Liver (tissue), 9 donors: ENCODE results near the gene CEP131. TPM values are rescaled to one million over a fixed set of nuclear protein-coding genes. Genes with fewer than 3 reads are reported as not detected.

Source experiments
- DNase-seq: peaks from one replicate; pipeline ENCODE4 v3.0.0-alpha.2; 2017; ENCODE audit warnings: low spot score
- H3K27ac ChIP-seq, 2 donors: one replicate each; pipeline ENCODE4 v1.7.0; 2013; ENCODE audit warnings: inconsistent platforms in 2 of 2, low read length in 2 of 2, control low read depth in 1 of 2, low read depth in 1 of 2, mild to moderate bottlenecking in 1 of 2
- H3K27me3 ChIP-seq, 4 donors: one replicate each; pipeline versions ENCODE4 v1.6.1 to v1.7.0; 2013; ENCODE audit warnings: low read length in 3 of 4, inconsistent platforms in 1 of 4, mild to moderate bottlenecking in 1 of 4, moderate library complexity in 1 of 4; ENCODE audit not compliant: control insufficient read depth in 4 of 4, insufficient read depth in 4 of 4
- H3K36me3 ChIP-seq, 4 donors: one replicate each; pipeline versions ENCODE4 v1.6.1 to v1.7.0; 2013; ENCODE audit warnings: low read length in 3 of 4, mild to moderate bottlenecking in 3 of 4, low read depth in 1 of 4, moderate library complexity in 1 of 4; ENCODE audit not compliant: control insufficient read depth in 4 of 4, insufficient read depth in 3 of 4
- H3K4me1 ChIP-seq, 4 donors: one replicate each; pipeline versions ENCODE4 v1.6.1 to v1.7.0; 2013; ENCODE audit warnings: low read length in 3 of 4, mild to moderate bottlenecking in 3 of 4, moderate library complexity in 1 of 4; ENCODE audit not compliant: control insufficient read depth in 4 of 4, insufficient read depth in 4 of 4
- H3K4me3 ChIP-seq, 3 donors: one replicate each; pipeline versions ENCODE4 v1.6.1 to v1.7.0; 2013; ENCODE audit warnings: low read length in 3 of 3, control low read depth in 1 of 3, low read depth in 1 of 3, mild to moderate bottlenecking in 1 of 3
- H3K9ac ChIP-seq, 2 donors: one replicate each; pipeline ENCODE4 v1.7.0; 2013; ENCODE audit warnings: low read length in 2 of 2, mild to moderate bottlenecking in 2 of 2, moderate library complexity in 2 of 2, control low read depth in 1 of 2, low read depth in 1 of 2
- H3K9me3 ChIP-seq, 4 donors: one replicate each; pipeline versions ENCODE4 v1.6.1 to v1.7.0; 2013; ENCODE audit warnings: low read length in 3 of 4; ENCODE audit not compliant: control insufficient read depth in 4 of 4
- EGR1 ChIP-seq, 2 donors: IDR thresholded peaks; 2 replicates each; pipeline ENCODE4 v1.6.1; 2016 to 2018; ENCODE audit warnings: antibody characterized with exemption in 2 of 2, low read depth in 2 of 2
- FOXA1 ChIP-seq: IDR thresholded peaks from 2 replicates; pipeline ENCODE4 v1.6.1; 2016; ENCODE audit warnings: antibody characterized with exemption
- FOXA2 ChIP-seq: IDR thresholded peaks from 2 replicates; pipeline ENCODE4 v1.6.1; 2016; ENCODE audit warnings: antibody characterized with exemption
- GABPA ChIP-seq, 2 donors: IDR thresholded peaks in 1 of 2; conservative IDR thresholded peaks in 1 of 2; 2 replicates each; pipeline ENCODE4 v1.6.1; 2016; ENCODE audit warnings: antibody characterized with exemption in 2 of 2, mild to moderate bottlenecking in 1 of 2, moderate library complexity in 1 of 2
- HNF4A ChIP-seq, 2 donors: conservative IDR thresholded peaks; 2 replicates each; pipeline ENCODE4 v1.6.1; 2016; ENCODE audit warnings: antibody characterized with exemption in 2 of 2, mild to moderate bottlenecking in 2 of 2
- HNF4G ChIP-seq: IDR thresholded peaks from 2 replicates; pipeline ENCODE4 v1.6.1; 2016; ENCODE audit warnings: antibody characterized with exemption
- JUND ChIP-seq, 2 donors: IDR thresholded peaks; 2 replicates each; pipeline ENCODE4 v1.6.1; 2016; ENCODE audit warnings: antibody characterized with exemption in 2 of 2
- NR2F2 ChIP-seq: IDR thresholded peaks from 2 replicates; pipeline ENCODE4 v1.6.1; 2016; ENCODE audit warnings: antibody characterized with exemption
- RAD21 ChIP-seq, 2 donors: IDR thresholded peaks; 2 replicates each; pipeline ENCODE4 v1.6.1; 2016; ENCODE audit warnings: antibody characterized with exemption in 2 of 2, mild to moderate bottlenecking in 2 of 2
- RXRA ChIP-seq, 2 donors: IDR thresholded peaks; 2 replicates each; pipeline ENCODE4 v1.6.1; 2017 to 2018; ENCODE audit warnings: antibody characterized with exemption in 2 of 2, mild to moderate bottlenecking in 1 of 2
- SP1 ChIP-seq: IDR thresholded peaks from 2 replicates; pipeline ENCODE4 v1.6.1; 2018; ENCODE audit warnings: antibody characterized with exemption, mild to moderate bottlenecking
- TAF1 ChIP-seq: conservative IDR thresholded peaks from 2 replicates; pipeline ENCODE4 v1.6.1; 2016; ENCODE audit warnings: antibody characterized with exemption, mild to moderate bottlenecking
- YY1 ChIP-seq: IDR thresholded peaks from 2 replicates; pipeline ENCODE4 v1.6.1; 2016; ENCODE audit warnings: antibody characterized with exemption, mild to moderate bottlenecking
- WGBS: extraction: QIAGEN DNeasy Blood & Tissue Kit; methylation state at CpG from one replicate; pipeline ENCODE4 v1.1.7; 2013; 5-methylcytosine and 5-hydroxymethylcytosine counted together
- polyA plus RNA-seq, 2 donors: library from polyadenylated mRNA; stranded (reverse) in 1 of 2; unstranded in 1 of 2; fragments of 200-250 nt in 1 of 2; fragments of >200 nt in 1 of 2; fragmentation: Nextera tagmentation in 1 of 2; extraction: Ambion mirVana in 1 of 2; gene quantifications; one replicate each; pipeline versions ENCODE4 v1.2.1 to v1.2.3, GENCODE V29; 2013 to 2015
- total RNA-seq, 2 donors: library from RNA; depleted of rRNA; stranded (reverse); fragments of >200 nt; gene quantifications; one replicate each; pipeline ENCODE4 v1.2.3, GENCODE V29; 2014
- TF ChIP-seq, protein P1 (sequence below): fragments of 150-350 bp; IDR thresholded peaks from 2 replicates; pipeline ENCODE4 v1.5.1; 2017; ENCODE audit warnings: improper control_type of control experiment, low read depth, low read length; ENCODE audit not compliant: missing input control
- TF ChIP-seq, protein P2 (sequence below): IDR thresholded peaks from 2 replicates; pipeline ENCODE4 v1.6.1; 2016; ENCODE audit warnings: antibody characterized with exemption
- TF ChIP-seq, protein P3 (sequence below): IDR thresholded peaks from 2 replicates; pipeline ENCODE4 v1.6.1; 2016; ENCODE audit warnings: antibody characterized with exemption
- TF ChIP-seq, protein P4 (sequence below): IDR thresholded peaks from 2 replicates; pipeline ENCODE4 v1.6.1; 2016; ENCODE audit warnings: antibody characterized with exemption
- TF ChIP-seq, protein P5 (sequence below): IDR thresholded peaks from 2 replicates; pipeline ENCODE4 v1.6.1; 2016; ENCODE audit warnings: antibody characterized with exemption, mild to moderate bottlenecking
- donor health status: healthy.
- donor health status: healthy.
- donor health status: healthy.
- donor health status: healthy.
- donor health status: healthy.

Gene CEP131
- total and polyA plus RNA-seq, 4 donors = 0.71 to 6.3 (median 2.2) TPM

DNA sequence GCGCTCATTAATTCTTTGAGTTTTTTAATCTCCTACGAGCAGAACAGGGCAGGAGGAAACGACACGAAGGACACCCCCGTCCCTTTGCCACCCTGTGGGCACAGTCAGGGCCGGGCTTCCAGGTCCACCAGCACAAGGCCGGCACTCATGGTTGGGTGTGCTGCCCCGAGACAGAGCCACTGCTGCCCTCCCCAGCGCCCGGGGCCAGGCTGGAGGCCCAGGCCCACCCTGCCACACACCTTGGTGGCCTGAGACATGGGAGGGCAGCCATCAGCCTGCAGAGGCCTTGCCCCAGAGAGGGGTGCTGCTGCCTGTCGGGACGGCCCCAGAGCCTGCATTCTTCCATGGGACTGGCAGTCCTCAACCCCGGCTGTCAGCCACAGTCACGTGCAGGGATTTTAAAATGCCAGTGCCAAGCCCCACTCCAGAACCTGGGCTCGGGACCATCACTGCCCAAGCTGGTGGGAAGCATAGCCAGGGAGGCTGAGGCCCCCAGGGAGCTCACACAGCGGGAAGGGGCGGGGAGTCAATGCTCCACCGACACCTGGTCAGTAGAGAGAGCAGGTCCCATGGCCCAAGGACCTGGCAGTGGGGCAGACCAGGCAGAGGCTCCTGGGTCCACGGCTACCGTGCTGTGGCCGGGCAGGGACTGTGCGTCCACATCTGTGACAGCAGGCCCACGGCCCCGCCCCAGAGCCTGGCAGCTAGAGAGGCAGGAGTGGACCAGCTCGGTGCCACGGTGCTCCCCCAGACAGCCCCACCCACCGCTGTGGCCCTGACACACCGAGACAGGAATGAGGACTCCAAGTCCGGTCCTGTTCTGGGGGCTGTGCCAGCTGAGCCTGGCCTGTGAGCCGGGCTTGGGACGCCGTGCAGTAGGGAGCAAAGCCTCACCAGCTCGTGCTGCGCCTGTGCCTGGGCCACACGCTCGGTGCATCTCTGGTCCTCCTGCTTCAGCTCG is 27.5 kb downstream of the CEP131 start:
- H3K9ac ChIP-seq = no peak overlapping the region
- H3K4me3 ChIP-seq = no peak overlapping the region
- no peaks in the 10 kb centered on the region for H3K36me3 ChIP-seq
- H3K27me3 ChIP-seq = no peaks in the 10 kb centered on the region
- no peaks in the 10 kb centered on the region for H3K9me3 ChIP-seq
- 96% methylated on average over 37 of the region's 37 CpGs for WGBS
- no peak for DNase-seq
- TF ChIP-seq RAD21 (IDR thresholded peaks at IDR 0.05) (no peak), FOXA1 (no peak), HNF4A (conservative IDR thresholded peaks at IDR 0.05) (no peak), GABPA (IDR thresholded peaks at IDR 0.05 in 1 of 2, conservative IDR thresholded peaks at IDR 0.05 in 1 of 2) (no peak), YY1 (no peak), HNF4G (no peak), EGR1 (IDR thresholded peaks at IDR 0.05; ENCODE audit: low read depth in 2 of 2) (no peak), FOXA2 (no peak), NR2F2 (no peak), TAF1 (no peak), RXRA (IDR thresholded peaks at IDR 0.05) (no peak), SP1 (no peak), JUND (IDR thresholded peaks at IDR 0.05) (no peak)
- TF ChIP-seq, protein P1, sequence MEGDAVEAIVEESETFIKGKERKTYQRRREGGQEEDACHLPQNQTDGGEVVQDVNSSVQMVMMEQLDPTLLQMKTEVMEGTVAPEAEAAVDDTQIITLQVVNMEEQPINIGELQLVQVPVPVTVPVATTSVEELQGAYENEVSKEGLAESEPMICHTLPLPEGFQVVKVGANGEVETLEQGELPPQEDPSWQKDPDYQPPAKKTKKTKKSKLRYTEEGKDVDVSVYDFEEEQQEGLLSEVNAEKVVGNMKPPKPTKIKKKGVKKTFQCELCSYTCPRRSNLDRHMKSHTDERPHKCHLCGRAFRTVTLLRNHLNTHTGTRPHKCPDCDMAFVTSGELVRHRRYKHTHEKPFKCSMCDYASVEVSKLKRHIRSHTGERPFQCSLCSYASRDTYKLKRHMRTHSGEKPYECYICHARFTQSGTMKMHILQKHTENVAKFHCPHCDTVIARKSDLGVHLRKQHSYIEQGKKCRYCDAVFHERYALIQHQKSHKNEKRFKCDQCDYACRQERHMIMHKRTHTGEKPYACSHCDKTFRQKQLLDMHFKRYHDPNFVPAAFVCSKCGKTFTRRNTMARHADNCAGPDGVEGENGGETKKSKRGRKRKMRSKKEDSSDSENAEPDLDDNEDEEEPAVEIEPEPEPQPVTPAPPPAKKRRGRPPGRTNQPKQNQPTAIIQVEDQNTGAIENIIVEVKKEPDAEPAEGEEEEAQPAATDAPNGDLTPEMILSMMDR = no peak
- TF ChIP-seq, protein P2, sequence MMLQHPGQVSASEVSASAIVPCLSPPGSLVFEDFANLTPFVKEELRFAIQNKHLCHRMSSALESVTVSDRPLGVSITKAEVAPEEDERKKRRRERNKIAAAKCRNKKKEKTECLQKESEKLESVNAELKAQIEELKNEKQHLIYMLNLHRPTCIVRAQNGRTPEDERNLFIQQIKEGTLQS = no peak
- TF ChIP-seq, protein P3, sequence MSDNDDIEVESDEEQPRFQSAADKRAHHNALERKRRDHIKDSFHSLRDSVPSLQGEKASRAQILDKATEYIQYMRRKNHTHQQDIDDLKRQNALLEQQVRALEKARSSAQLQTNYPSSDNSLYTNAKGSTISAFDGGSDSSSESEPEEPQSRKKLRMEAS = no peak
- TF ChIP-seq, protein P4, sequence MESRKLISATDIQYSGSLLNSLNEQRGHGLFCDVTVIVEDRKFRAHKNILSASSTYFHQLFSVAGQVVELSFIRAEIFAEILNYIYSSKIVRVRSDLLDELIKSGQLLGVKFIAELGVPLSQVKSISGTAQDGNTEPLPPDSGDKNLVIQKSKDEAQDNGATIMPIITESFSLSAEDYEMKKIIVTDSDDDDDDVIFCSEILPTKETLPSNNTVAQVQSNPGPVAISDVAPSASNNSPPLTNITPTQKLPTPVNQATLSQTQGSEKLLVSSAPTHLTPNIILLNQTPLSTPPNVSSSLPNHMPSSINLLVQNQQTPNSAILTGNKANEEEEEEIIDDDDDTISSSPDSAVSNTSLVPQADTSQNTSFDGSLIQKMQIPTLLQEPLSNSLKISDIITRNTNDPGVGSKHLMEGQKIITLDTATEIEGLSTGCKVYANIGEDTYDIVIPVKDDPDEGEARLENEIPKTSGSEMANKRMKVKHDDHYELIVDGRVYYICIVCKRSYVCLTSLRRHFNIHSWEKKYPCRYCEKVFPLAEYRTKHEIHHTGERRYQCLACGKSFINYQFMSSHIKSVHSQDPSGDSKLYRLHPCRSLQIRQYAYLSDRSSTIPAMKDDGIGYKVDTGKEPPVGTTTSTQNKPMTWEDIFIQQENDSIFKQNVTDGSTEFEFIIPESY = no peak
- TF ChIP-seq, protein P5, sequence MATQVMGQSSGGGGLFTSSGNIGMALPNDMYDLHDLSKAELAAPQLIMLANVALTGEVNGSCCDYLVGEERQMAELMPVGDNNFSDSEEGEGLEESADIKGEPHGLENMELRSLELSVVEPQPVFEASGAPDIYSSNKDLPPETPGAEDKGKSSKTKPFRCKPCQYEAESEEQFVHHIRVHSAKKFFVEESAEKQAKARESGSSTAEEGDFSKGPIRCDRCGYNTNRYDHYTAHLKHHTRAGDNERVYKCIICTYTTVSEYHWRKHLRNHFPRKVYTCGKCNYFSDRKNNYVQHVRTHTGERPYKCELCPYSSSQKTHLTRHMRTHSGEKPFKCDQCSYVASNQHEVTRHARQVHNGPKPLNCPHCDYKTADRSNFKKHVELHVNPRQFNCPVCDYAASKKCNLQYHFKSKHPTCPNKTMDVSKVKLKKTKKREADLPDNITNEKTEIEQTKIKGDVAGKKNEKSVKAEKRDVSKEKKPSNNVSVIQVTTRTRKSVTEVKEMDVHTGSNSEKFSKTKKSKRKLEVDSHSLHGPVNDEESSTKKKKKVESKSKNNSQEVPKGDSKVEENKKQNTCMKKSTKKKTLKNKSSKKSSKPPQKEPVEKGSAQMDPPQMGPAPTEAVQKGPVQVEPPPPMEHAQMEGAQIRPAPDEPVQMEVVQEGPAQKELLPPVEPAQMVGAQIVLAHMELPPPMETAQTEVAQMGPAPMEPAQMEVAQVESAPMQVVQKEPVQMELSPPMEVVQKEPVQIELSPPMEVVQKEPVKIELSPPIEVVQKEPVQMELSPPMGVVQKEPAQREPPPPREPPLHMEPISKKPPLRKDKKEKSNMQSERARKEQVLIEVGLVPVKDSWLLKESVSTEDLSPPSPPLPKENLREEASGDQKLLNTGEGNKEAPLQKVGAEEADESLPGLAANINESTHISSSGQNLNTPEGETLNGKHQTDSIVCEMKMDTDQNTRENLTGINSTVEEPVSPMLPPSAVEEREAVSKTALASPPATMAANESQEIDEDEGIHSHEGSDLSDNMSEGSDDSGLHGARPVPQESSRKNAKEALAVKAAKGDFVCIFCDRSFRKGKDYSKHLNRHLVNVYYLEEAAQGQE = no peak
- no peaks in the 10 kb centered on the region for H3K4me1 ChIP-seq
- no peak overlapping the region for H3K27ac ChIP-seq
